Activated effector memory CD4-positive, alpha-beta T cell treated with anti-CD3 and anti-CD28 coated beads, Interleukin-2, amount 50 U/mL, for 16 hours (primary cell): ENCODE measurements around the gene SLC27A4.
A peak's percentile ranks its signal among the peaks of the same experiment; 100 is the strongest.

Experiments used
- DNase-seq: peaks from one replicate; pipeline ENCODE4 v3.0.0-alpha.2; 2020

The SLC27A4 gene

DNA sequence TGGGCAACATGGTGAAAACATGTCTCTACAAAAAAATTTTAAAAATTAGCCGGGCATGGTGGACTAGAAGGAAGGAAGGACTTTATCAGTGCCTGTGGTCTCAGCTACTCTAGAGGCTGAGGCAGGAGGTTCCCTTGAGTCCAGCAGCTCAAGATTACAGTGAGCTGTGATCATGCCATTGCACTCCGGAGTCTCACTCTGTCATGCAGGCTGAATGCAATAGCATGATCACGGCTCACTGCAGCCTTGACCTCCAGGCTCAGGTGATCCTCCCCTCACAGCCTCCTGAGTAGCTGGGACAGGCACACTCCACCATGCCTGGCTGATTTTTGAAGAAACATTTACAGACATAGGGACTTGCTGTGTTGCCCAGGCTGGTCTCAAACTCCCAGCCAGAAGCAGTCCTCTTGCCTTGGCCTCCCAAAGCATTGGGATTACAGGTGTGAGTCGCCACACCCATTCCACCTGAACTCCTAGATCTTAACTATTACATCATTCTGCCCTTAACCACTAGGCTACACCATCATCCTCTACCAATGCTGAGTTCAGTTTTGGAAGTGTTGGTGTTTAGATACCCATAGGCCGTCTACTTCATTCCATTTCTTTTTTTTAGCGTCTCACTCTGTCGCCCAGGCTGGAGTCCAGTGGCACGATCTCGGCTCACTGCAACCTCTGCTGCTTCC lies 28.8 kb downstream of the SLC27A4 start:
- no peak for DNase-seq

DNA sequence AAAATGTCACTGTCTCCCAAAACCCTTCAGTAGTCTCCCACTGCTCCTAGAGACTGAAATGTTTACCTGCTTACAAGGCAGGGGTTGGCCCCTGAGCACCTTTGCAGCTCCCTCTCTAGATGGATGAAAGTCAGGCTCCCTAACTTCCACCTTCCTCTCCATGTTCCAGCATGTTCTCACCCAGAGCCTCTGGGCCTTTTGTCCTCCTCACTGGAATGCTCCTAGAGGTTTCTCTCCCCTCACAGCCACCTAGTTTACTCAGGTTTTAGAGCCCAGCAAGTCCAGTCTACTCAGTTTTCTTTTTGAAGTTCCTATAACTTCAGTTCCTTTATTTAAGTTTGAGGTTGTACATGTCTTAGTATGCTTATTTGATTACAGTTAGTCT lies 30.0 kb downstream of the SLC27A4 start:
- no peak for DNase-seq

DNA sequence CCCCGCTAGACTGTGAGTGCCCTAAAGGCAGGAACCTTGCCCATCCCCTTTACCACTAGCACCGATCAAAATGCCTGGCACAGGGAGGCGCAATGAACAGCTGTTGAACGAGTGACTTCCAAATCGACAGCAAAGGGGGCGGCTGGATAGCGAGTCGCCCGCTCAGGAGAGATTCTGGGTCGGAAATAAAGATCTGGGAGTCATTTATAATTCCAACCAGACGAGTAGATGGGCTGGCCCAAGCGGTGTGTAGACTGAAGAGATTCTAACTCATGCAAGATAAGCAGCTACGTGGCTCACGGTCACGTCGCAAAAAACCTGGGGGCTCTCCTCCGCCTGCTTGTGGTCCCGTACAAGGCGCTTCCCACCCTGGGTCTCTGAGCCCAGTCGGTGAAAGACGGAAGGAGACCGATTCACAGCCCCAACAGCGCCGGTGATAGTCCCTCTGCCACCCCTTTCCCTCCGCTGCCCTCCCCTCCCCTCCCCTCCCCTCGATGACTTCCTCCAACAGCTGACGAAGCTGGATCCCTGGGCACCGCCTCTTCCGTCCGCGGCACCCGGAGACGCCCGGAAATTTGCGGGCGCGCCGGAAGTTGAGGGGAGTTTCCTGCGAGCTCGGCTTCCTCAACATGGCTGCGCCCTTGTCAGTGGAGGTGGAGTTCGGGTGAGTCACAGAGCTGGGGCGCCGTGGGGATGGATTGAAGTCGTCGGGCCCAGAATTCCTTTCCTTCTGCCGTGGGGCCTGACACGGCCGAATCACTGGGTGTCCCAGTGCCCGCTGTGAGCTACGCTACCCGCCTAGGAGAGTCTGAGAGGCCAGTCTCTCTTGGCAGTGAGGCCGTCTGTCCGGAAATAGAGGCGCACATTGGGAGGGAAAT lies 30.7 kb downstream of the SLC27A4 start, which contains the start of gene URM1:
URM1 (plus strand) TSS at position 623 of the 878 bp plus-strand sequence; CDS start at position 630, 7 bp downstream.
- peak; percentile 99 for DNase-seq

DNA sequence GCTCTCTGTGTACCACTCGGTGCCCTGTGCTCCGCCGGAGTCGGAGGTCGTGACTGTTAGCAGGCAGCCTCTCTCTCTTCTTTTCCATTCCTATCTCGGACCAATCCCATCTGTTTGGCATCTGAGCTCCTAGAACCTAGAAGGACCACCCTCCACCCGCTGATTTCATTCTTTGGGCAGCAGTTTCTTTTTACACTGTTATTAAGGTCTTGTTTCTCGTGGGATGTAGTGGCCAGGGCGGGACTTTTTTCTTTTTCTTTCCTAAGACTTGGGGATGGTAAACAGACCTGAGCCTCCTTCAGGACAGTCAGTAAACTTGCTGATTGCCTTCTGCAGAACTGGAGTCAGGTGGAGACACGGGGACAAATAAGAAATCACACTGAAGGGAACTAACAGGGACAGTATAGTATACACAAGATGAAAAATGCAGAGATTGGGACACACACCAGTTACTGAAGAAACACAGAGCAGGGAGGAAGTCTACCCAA lies 31.3 kb downstream of the SLC27A4 start:
- no peak for DNase-seq

DNA sequence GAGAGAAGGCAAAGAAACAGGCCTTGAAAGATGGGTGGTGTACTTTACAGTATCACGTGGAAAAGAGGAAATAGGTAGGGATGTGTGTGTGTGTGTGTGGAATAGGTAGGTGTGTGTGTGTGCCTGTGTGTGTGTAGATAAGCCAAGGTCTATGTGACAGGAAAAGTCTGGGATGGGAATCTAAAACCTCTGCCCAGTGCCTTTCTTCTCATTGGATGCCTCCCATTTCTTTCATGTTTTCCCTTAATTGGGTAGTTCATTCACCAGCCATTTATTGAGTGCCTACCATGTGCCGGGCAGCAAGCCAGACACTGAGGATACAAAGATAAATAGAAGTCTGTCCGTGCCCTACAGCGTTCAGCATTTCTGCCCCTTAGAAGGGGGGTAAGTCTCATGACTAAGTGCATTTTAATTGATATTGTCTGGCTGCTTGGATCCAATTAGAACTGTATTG lies 31.9 kb downstream of the SLC27A4 start:
- no peak for DNase-seq

DNA sequence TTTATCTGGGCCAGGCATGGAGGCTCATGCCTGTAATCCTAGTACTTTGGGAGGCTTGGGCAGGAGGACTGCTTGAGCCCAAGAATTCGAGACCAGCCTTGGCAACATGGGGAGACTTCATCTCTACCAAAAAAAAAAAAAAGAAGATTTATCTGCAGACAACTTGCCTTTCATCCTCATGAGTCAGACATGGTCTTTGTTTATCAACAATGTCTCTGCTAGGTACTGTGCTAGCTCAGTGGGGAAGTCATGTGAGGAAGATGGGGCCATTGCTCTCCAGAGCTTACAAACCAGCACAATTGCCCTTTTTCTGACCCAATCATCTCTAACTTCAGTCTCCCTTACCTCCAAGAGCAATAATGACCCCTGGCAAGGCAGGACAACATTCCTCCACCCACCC lies 32.5 kb downstream of the SLC27A4 start:
- DNase-seq, result no peak

DNA sequence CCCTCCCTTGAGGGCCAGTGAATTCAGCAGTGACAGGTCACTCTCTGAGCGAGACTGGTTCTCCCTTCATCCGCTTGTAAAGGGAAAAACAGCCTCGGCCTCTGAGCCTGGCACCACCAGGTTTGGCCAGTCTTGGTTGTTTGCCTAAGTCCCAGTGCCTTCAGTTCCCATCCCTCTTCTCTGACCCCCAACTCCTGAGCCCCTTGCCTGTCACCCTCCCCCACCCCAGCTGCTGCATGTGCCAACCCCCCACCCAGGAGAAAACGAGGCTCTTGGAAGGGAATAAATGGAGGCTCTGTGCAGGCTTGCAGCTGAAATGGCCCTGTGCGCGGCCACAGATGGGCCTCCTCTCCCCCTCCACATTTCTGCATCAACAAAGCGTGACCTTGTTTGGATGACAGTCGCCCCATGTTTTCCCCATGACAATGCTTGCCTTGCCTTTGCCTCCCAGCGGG lies 33.9 kb downstream of the SLC27A4 start:
- no peak for DNase-seq

DNA sequence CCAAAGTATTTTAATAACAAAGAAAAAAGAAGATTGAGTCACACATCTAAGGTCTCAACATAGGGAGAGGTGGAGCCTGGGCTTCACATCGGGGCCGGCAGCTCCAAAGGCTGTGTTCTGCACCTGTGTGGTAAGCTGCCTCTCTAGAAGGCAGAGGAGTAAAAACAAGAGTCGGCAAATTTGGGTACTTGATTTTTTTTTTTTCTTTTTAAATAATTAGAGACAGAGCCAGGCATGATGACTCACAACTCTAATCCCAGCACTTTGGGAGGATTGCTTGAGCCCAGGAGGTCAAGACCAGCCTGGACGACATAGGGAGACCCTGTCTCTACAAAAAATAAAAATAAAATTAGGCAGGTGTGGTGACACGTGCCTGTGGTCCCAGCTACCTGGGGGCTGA lies 35.5 kb downstream of the SLC27A4 start:
- no peak for DNase-seq

DNA sequence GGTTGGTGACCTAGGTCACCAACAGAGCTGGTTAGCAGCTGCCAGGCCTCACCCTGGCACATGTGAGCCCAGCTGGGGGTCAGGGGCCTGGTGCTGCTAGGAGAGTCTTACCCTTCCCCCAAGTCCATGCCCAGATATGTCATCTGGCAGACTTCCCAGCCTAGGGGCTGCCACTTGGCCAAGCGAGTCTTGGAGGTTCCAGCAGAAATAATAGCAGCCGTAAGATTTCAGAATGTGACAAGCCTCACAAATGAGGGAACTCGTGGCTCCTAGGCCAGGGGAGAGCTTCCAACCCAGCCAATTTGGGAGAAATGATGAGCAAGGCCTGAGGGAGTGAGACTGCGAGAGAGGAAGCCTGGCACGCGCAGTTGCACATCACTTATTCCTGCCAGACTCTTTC lies 41.9 kb downstream of the SLC27A4 start:
- DNase-seq, result no peak

DNA sequence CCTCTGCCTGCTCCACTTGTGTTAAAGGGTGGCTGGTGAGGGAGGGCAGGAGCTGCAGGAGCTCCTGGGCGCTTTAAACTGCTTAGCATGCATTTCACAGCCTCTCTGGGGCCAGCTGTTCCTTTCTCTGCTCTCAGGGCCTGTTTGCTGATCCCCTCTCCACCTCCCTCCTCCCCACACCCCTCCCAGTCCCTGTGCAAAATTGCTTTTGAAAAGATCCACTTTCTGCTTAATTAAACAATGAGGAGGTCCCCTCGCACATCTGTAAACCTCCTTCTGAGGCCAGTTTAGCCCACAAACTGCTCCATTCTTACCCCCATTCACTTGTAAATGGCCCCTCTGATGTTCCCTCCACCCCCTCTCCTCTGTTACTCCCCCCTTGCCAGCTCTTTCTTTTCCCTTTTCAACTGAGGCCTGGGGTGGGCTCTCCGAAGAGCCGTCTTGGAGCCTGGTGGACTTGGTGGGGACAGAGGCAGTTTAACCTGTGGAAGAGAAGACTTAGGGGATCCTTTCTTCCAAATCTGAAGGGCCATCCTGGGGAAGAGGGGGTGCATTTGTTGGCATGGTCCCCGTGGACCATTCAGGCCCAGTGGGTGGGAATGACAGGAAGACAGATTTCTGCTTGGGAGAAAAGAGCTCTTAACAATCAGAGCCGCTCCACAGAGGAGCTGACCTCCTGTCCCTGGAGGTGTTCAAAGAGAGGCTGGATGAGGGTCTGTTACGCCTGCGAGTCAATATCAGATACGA lies 42.9 kb downstream of the SLC27A4 start:
- no peak for DNase-seq

DNA sequence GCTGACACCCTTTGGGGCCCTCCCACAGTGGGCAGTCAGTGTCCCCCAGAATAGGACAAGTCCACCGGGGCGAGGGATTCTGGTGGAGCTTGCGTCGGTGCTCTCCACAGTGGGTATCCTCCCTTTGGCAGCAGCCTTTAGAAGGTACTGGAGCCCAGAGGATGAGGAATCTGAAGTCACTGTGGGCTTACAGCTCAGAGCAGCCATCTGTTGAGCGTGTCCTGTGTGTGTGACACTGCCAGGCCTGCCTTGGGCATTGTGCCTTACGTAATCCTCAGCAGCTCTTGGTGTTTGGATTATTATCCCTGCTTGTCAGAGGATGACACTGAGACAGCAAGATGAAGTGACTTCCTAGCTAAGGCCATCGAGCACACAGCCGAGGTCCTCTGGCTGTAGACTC lies 43.5 kb downstream of the SLC27A4 start:
- DNase-seq, result no peak

DNA sequence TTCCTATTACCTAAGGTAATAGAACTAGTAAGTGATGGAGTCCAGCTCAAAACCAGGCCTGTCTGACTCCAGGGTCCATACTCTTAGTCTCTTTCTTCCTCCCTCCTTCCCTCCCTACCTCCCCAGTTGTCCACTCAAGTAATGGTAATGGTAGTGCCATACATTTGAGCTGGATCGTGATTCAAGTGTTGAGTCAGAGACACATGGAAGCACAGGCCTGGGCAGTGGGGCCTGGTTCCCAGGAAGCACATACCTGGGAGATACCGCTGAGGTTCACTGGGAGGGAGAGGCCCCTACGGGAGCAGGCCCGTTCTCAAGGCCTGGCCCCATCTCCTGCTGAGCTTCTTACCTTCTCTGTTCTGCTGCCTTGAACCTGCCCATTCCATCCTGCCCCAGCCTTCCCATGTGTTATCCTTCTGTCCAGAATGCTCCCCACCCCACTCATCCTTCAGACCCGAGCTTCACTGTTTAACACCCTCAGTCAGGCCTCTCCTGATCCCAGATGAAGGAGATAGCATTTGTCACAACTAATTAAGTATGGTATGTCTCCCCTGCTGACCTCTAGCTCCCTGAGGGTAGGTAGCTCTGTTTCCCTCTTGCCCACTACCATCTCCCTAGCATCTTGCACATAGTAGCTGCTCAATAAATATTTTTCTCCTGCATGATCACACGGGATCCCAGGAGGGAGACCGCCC lies 44.6 kb downstream of the SLC27A4 start:
- DNase-seq, result no peak

DNA sequence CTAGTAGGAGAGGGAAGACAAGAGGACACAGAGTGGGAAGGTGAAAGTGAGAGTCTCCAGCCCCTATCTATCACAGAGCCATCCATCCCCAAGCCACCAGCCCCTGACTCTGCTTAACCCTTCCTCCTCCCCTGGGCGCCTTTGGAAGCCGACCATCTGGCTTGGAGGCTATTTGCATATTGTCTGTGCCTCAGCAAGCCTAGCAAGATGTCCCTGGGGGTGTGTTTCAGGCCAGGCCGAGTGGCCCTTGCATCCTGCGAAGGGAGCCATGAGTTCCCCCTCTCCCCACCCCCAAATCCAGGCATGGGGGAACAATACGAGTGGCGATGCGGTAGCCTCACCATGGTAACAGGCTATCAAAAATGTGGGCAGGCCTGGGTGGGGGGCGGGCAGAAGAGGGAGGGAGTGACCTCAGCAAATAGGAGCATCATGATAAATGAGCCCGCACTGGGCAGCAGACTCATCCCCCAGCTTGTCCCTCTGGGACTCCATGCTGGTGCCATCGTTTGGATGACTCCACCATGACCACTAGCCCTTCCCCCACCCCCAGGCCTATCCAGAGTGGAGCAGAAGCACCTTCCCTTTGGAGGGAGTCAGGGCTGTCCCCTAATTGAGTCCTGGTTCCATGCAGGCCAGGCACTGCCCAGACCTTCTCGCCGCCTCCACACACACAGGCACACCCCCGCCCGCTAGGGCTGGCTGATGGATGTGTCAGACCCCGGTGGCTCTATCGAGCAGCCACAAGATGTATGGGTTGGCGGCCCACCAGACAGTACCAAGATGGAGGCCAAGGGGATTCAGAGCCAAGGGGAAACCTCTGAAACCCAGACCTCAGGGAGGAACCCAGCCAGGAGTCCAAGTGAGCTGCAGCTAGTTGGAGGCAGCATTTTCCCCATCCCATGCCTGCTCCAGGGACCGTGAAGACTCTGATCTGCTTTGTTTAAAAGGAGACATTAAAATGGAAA lies 45.5 kb downstream of the SLC27A4 start:
- DNase-seq, result no peak

DNA sequence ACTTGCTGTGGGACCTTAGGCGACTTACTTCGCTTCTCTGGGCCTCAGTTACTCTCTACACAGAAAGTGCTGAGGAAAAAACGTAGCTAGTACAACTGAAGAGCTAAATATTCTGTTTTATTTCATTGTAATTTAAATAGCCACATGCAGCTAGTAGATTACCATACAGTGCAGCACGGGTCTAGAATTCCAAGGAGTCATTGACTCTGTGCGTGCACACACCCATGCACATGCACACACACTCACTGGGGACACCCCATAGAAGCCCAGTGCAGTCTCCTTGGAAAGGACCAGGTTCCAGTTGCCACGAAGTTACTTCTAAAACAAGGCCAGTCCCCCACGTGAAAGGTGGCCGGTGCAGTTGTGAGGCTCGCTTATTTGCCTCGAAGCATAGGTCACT lies 47.8 kb downstream of the SLC27A4 start:
- DNase-seq, result no peak

DNA sequence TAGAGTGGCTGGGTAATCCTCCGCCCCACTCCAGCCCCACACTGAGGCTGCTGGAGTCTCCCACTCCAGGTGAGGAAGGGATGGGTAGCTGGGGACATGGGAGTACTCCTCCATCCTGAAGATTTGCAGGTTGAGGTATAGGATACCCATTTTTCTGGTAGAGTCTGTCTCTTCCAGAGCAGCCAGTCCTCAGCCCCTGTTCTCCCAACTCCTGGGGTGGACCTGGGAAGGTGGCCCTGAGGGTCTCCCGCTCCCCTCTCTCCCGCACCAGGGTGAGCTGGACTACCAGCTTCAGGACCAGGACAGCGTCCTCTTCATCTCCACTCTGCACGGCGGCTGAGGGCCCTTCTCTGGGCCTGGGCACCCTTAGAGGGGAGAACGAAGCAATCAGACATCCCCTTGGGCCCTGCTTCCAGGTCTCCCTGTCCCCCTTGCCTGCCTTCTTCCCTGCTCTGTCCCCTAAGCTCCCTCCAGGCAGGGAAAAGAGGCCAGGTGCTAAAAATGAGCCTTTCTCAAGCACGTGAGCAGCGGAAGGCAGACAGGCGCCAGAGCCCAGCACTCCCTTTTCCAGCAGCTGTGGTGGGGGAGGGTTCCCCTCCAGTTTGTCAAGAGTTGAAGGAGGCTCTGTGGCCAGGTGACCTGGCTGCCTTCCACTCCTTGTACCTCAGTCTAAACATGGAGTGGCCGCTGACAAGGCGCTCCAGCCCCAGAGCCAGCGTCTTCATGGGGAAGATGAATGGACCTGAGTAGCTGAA lies 49.2 kb downstream of the SLC27A4 start:
- DNase-seq, result no peak

DNA sequence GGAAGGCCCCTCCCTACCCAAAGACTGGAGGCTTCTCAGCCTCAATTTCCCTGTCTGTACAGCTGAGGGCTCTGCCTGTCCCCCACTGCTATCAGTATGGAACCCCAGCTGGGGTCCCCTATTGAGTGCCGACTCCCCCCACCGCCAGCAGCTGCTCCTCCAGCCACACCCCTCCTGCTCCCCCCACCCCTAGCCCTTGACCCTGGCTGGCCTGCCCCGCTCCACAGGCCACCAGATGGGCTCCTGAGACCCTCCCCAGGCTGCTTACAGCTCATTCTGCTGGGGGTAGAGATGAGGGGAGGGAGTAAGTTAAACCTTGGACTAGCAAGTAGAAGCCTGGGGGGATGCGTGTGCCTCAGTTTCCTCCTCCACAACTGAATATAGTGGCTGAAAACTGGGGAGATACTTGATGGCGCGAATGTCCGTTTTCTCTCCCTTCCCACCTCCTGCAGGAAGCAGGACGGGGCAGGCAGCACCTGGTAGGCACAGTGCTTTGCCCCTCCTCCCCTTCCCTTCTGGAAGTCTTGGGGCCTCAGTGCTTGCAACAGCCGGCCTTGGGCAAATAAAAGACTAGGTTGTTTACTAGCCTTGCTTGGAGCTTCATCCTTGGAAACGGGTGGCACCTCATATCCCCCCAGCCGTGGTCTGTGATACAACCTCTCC lies 50.0 kb downstream of the SLC27A4 start:
- no peak for DNase-seq

DNA sequence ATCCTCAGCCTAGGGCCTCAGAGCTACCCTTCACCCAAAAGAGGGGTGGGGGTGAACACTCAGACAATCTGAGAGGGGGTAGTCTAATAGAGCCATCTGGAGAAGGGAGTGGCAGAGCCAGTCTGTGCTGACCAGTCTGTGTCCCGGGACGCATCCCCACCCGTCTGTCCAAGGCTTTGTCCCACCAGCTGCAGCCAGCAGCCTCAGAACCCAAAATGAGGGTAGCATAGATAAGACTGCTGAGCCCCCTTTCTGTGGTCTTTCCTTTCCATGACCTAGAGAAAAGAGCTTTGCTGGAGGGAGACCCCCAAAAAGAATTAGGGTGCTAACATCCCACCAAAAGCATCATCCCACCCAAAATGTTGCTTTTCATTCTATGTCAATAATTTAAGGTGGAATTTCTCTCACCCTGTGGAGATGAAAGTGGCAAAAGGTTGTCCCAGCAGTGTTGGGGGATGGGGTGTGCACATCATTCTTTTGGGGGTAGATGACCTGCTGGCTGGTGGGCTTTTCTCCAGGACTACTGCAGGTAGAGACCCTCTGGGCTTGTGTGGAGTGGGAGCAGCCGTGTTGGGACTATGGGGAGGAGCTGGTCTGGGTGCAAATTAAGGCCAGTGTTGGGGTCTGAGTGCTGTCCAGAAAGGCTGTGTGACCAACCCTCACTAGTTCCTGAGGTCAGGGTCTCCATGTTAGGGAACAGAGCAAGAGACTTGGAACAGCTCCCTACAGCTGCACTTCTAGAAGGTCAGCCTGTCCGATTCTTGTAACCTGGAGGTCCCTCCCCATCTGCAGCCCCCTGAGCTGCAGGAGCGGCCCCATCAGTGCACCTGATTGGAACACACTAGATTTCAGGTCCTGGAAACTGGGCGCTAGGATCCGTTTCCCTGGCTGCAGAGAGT lies 50.7 kb downstream of the SLC27A4 start:
- DNase-seq, result no peak

DNA sequence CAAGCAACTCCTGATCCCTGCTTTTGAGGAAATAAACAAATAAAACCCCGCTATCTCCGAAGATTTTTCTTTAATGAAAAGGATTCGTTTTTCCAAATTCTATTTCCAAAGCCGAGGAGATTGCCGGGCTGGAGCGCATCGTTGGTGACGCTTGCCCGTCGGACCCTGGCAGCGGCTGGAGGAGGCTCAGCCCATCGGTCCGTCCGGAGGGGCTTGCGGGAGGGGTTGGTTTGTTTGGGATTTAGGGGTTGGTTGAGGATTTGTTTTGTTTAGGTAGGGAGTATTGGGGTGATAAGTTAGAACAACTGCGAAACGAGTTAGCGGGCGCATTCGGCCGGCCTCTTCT lies 51.6 kb downstream of the SLC27A4 start:
- no peak for DNase-seq
